Measurements from ENCODE around the gene CAPN15. TPM values are rescaled to one million over a fixed set of nuclear protein-coding genes. Genes with fewer than 3 reads are reported as not detected.

CAPN15 gene
- total RNA-seq, 4 donors from 2014 or later: 24.9 to 44.7 (median 43.3) TPM

DNA sequence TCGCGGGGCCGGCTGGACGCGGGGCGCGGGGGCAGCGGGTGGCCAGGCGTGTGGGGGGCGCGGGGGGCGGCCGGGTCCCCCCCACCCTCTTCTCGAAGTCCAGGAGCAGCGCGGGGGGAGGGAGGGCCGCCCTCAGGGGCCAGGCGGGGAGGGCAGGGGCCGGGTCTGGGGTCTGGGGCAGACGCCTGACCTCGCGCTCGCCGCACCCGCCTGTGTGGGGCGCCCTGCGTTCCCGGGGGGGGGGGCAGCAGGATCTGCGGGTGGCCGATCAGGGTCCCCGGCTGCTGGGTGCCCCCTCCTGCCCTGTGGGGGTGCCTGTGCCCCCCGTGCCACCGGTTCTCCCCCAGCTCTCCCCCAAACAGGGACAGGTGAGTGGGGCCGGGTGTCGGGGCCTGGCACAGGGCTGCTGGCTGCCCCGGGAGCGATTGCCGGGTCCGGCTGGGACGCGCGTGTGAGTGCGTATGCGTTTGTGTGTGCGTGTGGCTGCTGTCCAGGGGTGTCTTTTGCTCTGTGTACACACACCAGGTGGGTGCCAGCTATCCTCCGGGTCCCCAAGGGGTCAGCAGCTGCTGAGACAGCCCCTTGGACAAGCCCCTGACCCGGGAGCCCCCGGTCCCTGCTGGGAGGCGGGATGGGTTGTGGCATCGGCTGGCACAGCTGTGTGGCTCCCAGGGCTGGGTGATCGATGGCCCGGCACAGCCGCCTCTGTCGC lies 33.3 kb downstream of the CAPN15 start:
- Histone ChIP-seq H3K27me3 (peaks cover 0 to 79% (median 17%) of the 10 kb centered on the region in 4 donors), H3K4me3 (peak overlapping the region in 1 of 4 donors; percentile 35), H3K27ac (replicated peaks in 1 of 4) (no peak overlapping the region), H3K36me3 (no peaks in the 10 kb centered on the region), H3K4me1 (peaks cover 9 to 33% (median 22%) of the 10 kb centered on the region in 4 donors), H3K9me3 (no peaks in the 10 kb centered on the region)
- 40% methylated on average over 3 of the region's 54 CpGs for WGBS
- no peak for DNase-seq (ENCODE audit: extremely low spot score)
- TF ChIP-seq POLR2AphosphoS5 (IDR thresholded peaks at IDR 0.05) (no peak), EP300 (IDR thresholded peaks at IDR 0.05) (no peak), POLR2A (IDR thresholded peaks at IDR 0.05; ENCODE audit: low read depth) (no peak)
- TF ChIP-seq, protein P1, sequence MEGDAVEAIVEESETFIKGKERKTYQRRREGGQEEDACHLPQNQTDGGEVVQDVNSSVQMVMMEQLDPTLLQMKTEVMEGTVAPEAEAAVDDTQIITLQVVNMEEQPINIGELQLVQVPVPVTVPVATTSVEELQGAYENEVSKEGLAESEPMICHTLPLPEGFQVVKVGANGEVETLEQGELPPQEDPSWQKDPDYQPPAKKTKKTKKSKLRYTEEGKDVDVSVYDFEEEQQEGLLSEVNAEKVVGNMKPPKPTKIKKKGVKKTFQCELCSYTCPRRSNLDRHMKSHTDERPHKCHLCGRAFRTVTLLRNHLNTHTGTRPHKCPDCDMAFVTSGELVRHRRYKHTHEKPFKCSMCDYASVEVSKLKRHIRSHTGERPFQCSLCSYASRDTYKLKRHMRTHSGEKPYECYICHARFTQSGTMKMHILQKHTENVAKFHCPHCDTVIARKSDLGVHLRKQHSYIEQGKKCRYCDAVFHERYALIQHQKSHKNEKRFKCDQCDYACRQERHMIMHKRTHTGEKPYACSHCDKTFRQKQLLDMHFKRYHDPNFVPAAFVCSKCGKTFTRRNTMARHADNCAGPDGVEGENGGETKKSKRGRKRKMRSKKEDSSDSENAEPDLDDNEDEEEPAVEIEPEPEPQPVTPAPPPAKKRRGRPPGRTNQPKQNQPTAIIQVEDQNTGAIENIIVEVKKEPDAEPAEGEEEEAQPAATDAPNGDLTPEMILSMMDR (IDR thresholded peaks at IDR 0.05): no peak
- intact Hi-C loops (cut with DNase I): no loop called here

DNA sequence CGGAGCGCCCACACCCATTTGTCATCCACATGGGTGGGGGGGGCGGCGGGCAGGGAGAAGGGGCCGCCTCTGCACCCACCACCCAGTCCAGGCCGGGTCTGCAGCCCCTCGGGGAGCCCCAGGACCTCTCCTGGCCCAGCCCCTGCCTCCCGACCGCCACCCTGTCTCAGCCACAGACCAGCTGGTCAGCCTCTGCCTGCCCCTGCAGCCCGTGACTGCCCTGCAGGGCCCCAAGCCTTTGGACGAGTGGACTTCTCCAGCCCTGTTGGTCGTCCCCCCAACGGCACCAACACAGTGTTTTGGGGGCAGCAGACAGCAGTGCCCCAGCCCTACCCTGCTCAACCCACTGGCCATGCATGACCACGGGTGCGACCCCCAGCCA lies 33.9 kb downstream of the CAPN15 start:
- Histone ChIP-seq H3K4me1 (peaks cover 14 to 38% (median 28%) of the 10 kb centered on the region in 4 donors), H3K27me3 (peaks cover 0 to 81% (median 17%) of the 10 kb centered on the region in 4 donors), H3K27ac (replicated peaks in 1 of 4) (no peak overlapping the region), H3K4me3 (no peak overlapping the region), H3K36me3 (no peaks in the 10 kb centered on the region), H3K9me3 (no peaks in the 10 kb centered on the region)
- intact Hi-C loops (cut with DNase I): no loop called here
- WGBS: 68% methylated on average over 10 of the region's 15 CpGs
- TF ChIP-seq EP300 (IDR thresholded peaks at IDR 0.05) (no peak), POLR2AphosphoS5 (IDR thresholded peaks at IDR 0.05) (no peak), POLR2A (IDR thresholded peaks at IDR 0.05; ENCODE audit: low read depth) (no peak)
- TF ChIP-seq, protein P1 (IDR thresholded peaks at IDR 0.05): no peak
- DNase-seq (ENCODE audit: extremely low spot score): no peak

DNA sequence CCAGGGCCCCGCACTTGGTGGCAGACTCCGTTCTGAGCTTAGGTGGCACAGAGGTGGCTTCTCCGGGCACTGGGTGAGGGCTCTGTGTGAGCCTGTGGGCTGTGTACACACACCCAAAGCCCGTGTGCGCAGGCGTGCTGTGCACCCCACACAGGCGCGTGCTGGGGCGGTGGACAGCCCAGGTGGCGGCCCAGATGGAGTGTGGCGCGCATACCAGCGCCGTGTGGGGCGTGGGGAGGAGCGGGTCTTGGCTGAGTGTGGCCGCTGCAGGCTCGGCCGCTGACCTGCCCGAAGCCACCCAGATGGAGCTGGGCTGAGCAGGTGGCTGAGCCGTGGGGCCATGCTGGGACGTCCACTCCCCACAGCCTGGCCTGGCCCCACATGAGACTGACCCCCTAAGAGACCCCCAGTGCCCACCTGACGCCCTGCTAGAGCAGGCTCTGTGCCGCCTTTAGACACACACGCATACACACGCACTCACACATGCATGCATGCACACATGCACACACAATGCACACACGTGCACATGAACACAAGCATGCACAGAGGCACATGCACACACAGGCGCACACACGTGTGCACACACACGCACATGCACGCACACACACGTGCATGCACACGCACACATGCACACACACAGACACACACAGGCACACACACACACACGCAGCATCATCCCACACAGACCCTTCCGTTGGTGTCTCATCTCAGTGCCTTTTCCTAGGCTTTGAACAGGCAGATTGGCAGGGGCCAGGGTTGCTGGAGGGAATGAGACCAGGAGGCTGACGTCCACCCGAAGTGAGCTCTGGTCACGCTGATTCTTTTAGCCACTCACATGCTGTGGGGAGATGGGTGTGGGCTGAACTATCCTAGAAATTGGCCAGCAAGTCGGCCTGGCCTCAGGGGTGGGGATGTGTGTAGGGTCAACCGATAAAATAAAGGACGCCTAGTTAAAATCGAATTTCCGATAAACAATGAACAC lies 34.7 kb downstream of the CAPN15 start:
- Histone ChIP-seq H3K36me3 (no peaks in the 10 kb centered on the region), H3K4me3 (no peak overlapping the region), H3K9me3 (no peaks in the 10 kb centered on the region), H3K4me1 (peaks cover 21 to 47% (median 36%) of the 10 kb centered on the region in 4 donors), H3K27me3 (peaks cover 0 to 78% (median 17%) of the 10 kb centered on the region in 4 donors), H3K27ac (replicated peaks in 1 of 4) (no peak overlapping the region)
- TF ChIP-seq POLR2A (IDR thresholded peaks at IDR 0.05; ENCODE audit: low read depth): no peak
- no peak for TF ChIP-seq POLR2AphosphoS5 (IDR thresholded peaks at IDR 0.05)
- TF ChIP-seq EP300 (IDR thresholded peaks at IDR 0.05): no peak
- TF ChIP-seq, protein P1 (IDR thresholded peaks at IDR 0.05): no peak
- intact Hi-C loops (cut with DNase I): no loop called here
- 79% methylated on average over 25 of the region's 43 CpGs for WGBS
- no peak for DNase-seq (ENCODE audit: extremely low spot score)

GRCh38 chr16:563072-563644 lies 35.6 kb downstream of the CAPN15 start:
- intact Hi-C loops (cut with DNase I): no loop called here
- Histone ChIP-seq H3K36me3 (no peaks in the 10 kb centered on the region), H3K4me1 (peaks cover 29 to 56% (median 45%) of the 10 kb centered on the region in 4 donors), H3K27me3 (peaks cover 0 to 69% (median 17%) of the 10 kb centered on the region in 4 donors), H3K4me3 (no peak overlapping the region), H3K27ac (replicated peaks in 1 of 4) (no peak overlapping the region), H3K9me3 (no peaks in the 10 kb centered on the region)
- DNase-seq (ENCODE audit: extremely low spot score): no peak
- WGBS: 86% methylated on average over 21 of the region's 30 CpGs
- no peak for TF ChIP-seq EP300 (IDR thresholded peaks at IDR 0.05)
- TF ChIP-seq, protein P1 (IDR thresholded peaks at IDR 0.05): no peak
- TF ChIP-seq POLR2AphosphoS5 (IDR thresholded peaks at IDR 0.05): no peak
- TF ChIP-seq POLR2A (IDR thresholded peaks at IDR 0.05; ENCODE audit: low read depth): no peak

Measured in esophagus muscularis mucosa (tissue), 4 donors.